Uterus (tissue), 2 donors: ENCODE measurements around the gene CCDC88A.

Source experiments
- CTCF ChIP-seq, 4 experiments: fragments of 200-600 bp in 2 of 4; fragments of 450-650 bp in 2 of 4; sonication (generic) in 2 of 4; IDR thresholded peaks; one replicate each; pipeline ENCODE4 v1.5.1; 2016 to 2019; ENCODE audit warnings: antibody characterized with exemption in 4 of 4, mild to moderate bottlenecking in 2 of 4, moderate library complexity in 1 of 4
- POLR2A ChIP-seq, 2 donors: fragments of 450-650 bp; IDR thresholded peaks; one replicate each; pipeline ENCODE4 v1.6.1; 2016; ENCODE audit warnings: antibody characterized with exemption in 2 of 2, mild to moderate bottlenecking in 1 of 2, moderate library complexity in 1 of 2

- TF ChIP-seq CTCF (IDR thresholded peaks at IDR 0.05) (no peak), POLR2A (IDR thresholded peaks at IDR 0.05) (no peak)
Observed at GRCh38 chr2:55357164-55357563, 62.5 kb downstream of the CCDC88A start.
